Keratinocyte (primary cell): ENCODE measurements around the gene MYH9. TPM values are rescaled to one million over a fixed set of nuclear protein-coding genes. Genes with fewer than 3 reads are reported as not detected.

ENCODE experiments used
- DNase-seq: peaks from one replicate; pipeline ENCODE4 v3.0.0-alpha.2; 2011; ENCODE audit warnings: low read depth, missing footprints, low spot score
- FAIRE-seq: peaks from 2 replicates; lab custom pipeline; 2011; peaks lifted over from hg19 to GRCh38; lab: Jason Lieb, UNC
- H2AFZ ChIP-seq: 2 replicates; pipeline ENCODE4 v1.6.0; 2012; ENCODE audit warnings: low read length, control low read depth, inconsistent platforms; ENCODE audit not compliant: control insufficient read depth
- H3K27ac ChIP-seq: 2 replicates; pipeline ENCODE4 v1.5.1; 2011; ENCODE audit warnings: low read length; ENCODE audit not compliant: control insufficient read depth, insufficient read depth
- H3K27me3 ChIP-seq: 3 replicates; pipeline ENCODE4 v1.6.0; 2011; ENCODE audit warnings: low read length; ENCODE audit not compliant: control insufficient read depth, insufficient read depth; ENCODE audit errors: extremely low read depth
- H3K36me3 ChIP-seq, 2 experiments: 2 replicates in 1 of 2; 3 replicates in 1 of 2; pipeline ENCODE4 v1.5.1; 2011; ENCODE audit warnings: low read length in 2 of 2, mild to moderate bottlenecking in 1 of 2; ENCODE audit not compliant: control insufficient read depth in 2 of 2, insufficient read depth in 2 of 2; ENCODE audit errors: extremely low read depth in 1 of 2
- H3K4me1 ChIP-seq: 3 replicates; pipeline ENCODE4 v1.5.1; 2011; ENCODE audit warnings: low read length; ENCODE audit not compliant: control insufficient read depth, insufficient read depth; ENCODE audit errors: extremely low read depth
- H3K4me2 ChIP-seq: 3 replicates; pipeline ENCODE4 v1.6.0; 2011; ENCODE audit warnings: low read depth, low read length; ENCODE audit not compliant: control insufficient read depth, insufficient read depth; ENCODE audit errors: extremely low read depth
- H3K4me3 ChIP-seq, 3 experiments: fragments of 200-600 bp in 1 of 3; sonication (generic) in 1 of 3; 2 replicates in 2 of 3; 3 replicates in 1 of 3; pipeline ENCODE4 v1.5.1; 2011 to 2016; ENCODE audit warnings: low read length in 3 of 3, mild to moderate bottlenecking in 3 of 3, control low read depth in 2 of 3, inconsistent platforms in 1 of 3, low read depth in 1 of 3, mixed read lengths in 1 of 3, mixed run types in 1 of 3, moderate library complexity in 1 of 3; ENCODE audit not compliant: control insufficient read depth in 2 of 3, insufficient read depth in 2 of 3; ENCODE audit errors: extremely low read depth in 1 of 3
- H3K79me2 ChIP-seq: 2 replicates; pipeline ENCODE4 v1.6.0; 2012; ENCODE audit warnings: low read length; ENCODE audit not compliant: control insufficient read depth, insufficient read depth
- H3K9ac ChIP-seq: 3 replicates; pipeline ENCODE4 v1.6.0; 2011; ENCODE audit warnings: low read length; ENCODE audit not compliant: control insufficient read depth, insufficient read depth; ENCODE audit errors: extremely low read depth
- H3K9me1 ChIP-seq: 3 replicates; pipeline ENCODE4 v1.6.0; 2011; ENCODE audit warnings: low read length; ENCODE audit not compliant: control insufficient read depth, insufficient read depth; ENCODE audit errors: extremely low read depth
- H3K9me3 ChIP-seq: 2 replicates; pipeline ENCODE4 v1.5.1; 2012; ENCODE audit warnings: low read depth, low read length; ENCODE audit not compliant: control insufficient read depth
- H4K20me1 ChIP-seq: 3 replicates; pipeline ENCODE4 v1.6.0; 2011; ENCODE audit warnings: low read length; ENCODE audit not compliant: control insufficient read depth, insufficient read depth; ENCODE audit errors: extremely low read depth
- EZH2 ChIP-seq: IDR thresholded peaks from one replicate; pipeline ENCODE4 v1.6.1; 2012; ENCODE audit warnings: inconsistent platforms, mild to moderate bottlenecking, low read length, moderate library complexity
- dilution Hi-C: fragments of 300-500 bp; cut with MboI; formaldehyde crosslinking; loops from one replicate; pipeline ENCODE4 v1.7.0; 2020; ENCODE audit warnings: low sequenced_read_pairs; ENCODE audit not compliant: extremely low pct_ligation_motif_present
- polyA plus RNA-seq, 5 experiments: library from polyadenylated mRNA; depleted of rRNA in 3 of 5; stranded (reverse) in 3 of 5; stranded (forward) in 1 of 5; unstranded in 1 of 5; fragments of >200 nt; gene quantifications; 1 replicate in 1 of 5; 2 replicates in 3 of 5; 3 replicates in 1 of 5; pipeline versions ENCODE4 v1.2.1 to v1.2.3, GENCODE V29; 2011 to 2012; ENCODE audit warnings: missing spikeins in 2 of 5, low read depth in 1 of 5, low replicate concordance in 1 of 5
- TF ChIP-seq, protein P1 (sequence below), 3 experiments: IDR thresholded peaks in 1 of 3; conservative IDR thresholded peaks in 1 of 3; optimal IDR thresholded peaks in 1 of 3; 2 replicates in 2 of 3; 3 replicates in 1 of 3; pipeline versions ENCODE3 to v1.5.1; 2011; ENCODE audit warnings: low read length in 3 of 3, mild to moderate bottlenecking in 3 of 3, moderate library complexity in 2 of 3, control low read depth in 1 of 3, inconsistent platforms in 1 of 3; ENCODE audit not compliant: insufficient read depth in 2 of 3; ENCODE audit errors: extremely low read depth in 1 of 3

The MYH9 gene
- polyA plus RNA-seq, 1 donor (not counting 4 experiments of a cell fraction or from before 2014, with no cell fraction given), result 351 TPM

DNA sequence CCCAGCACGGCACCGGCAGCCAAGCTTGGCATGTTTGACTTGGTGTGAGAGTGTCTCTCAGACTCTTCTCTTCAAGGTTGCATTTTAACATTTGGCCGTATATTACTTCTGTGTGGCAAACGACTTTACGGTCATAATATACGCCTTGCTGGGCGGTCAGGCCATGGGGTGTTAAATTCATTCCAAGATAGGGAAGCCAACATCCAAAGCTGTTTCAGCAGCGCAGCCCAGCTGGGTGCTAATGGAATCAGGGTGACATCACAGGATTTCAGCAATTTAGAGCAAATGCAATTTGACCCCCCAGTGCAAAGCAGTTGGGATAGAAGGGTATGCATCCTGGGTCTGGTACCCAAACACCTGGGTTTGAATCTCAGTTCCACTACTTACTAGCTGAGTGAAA is 16.7 kb upstream of the MYH9 start:
- H3K79me2 ChIP-seq, result no peaks in the 10 kb centered on the region
- H3K9ac ChIP-seq, result no peak overlapping the region
- H3K4me3 ChIP-seq, result no peak overlapping the region
- H3K9me1 ChIP-seq, result no peaks in the 10 kb centered on the region
- TF ChIP-seq EZH2, result no peak
- TF ChIP-seq, protein P1, sequence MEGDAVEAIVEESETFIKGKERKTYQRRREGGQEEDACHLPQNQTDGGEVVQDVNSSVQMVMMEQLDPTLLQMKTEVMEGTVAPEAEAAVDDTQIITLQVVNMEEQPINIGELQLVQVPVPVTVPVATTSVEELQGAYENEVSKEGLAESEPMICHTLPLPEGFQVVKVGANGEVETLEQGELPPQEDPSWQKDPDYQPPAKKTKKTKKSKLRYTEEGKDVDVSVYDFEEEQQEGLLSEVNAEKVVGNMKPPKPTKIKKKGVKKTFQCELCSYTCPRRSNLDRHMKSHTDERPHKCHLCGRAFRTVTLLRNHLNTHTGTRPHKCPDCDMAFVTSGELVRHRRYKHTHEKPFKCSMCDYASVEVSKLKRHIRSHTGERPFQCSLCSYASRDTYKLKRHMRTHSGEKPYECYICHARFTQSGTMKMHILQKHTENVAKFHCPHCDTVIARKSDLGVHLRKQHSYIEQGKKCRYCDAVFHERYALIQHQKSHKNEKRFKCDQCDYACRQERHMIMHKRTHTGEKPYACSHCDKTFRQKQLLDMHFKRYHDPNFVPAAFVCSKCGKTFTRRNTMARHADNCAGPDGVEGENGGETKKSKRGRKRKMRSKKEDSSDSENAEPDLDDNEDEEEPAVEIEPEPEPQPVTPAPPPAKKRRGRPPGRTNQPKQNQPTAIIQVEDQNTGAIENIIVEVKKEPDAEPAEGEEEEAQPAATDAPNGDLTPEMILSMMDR (optimal IDR thresholded peaks at IDR 0.05 in 1 of 3, IDR thresholded peaks at IDR 0.05 in 1 of 3, conservative IDR thresholded peaks at IDR 0.05 in 1 of 3; ENCODE audit: extremely low read depth in 1 of 3, insufficient read depth in 2 of 3, low read length in 3 of 3), result no peak
- dilution Hi-C loops, result no loop called here
- no peaks in the 10 kb centered on the region for H3K9me3 ChIP-seq
- FAIRE-seq, result no peak
- H3K36me3 ChIP-seq, result no peaks in the 10 kb centered on the region
- no peak overlapping the region for H3K4me2 ChIP-seq
- no peak overlapping the region for H3K27ac ChIP-seq
- H2AFZ ChIP-seq, result no peak overlapping the region
- no peaks in the 10 kb centered on the region for H3K27me3 ChIP-seq
- no peak for DNase-seq
- no peaks in the 10 kb centered on the region for H4K20me1 ChIP-seq
- H3K4me1 ChIP-seq, result peaks cover 15% of the 10 kb centered on the region

DNA sequence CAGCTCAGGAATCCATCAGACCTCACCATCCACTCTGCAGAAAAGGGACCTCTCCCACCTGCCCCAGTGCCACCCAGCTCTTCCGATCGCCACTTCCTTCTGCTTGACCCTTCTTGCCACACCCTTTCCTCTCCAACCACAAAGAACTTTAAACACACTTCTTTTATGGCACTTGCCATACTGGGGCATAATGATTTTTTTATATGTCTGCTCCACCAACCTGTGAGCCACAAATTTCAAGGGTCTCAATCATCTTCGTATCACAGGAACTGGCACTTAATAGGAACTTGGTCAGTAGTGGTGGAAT is 11.7 kb upstream of the MYH9 start:
- peaks cover 50% of the 10 kb centered on the region for H3K4me1 ChIP-seq

More for the DNA sequence above, 11.7 kb upstream of the MYH9 start:
- H4K20me1 ChIP-seq, result no peaks in the 10 kb centered on the region
- no peak overlapping the region for H2AFZ ChIP-seq
- DNase-seq, result no peak
- H3K36me3 ChIP-seq, result no peaks in the 10 kb centered on the region
- dilution Hi-C loops, result no loop called here
- H3K9me3 ChIP-seq, result no peaks in the 10 kb centered on the region
- peak overlapping the region; percentile 25 for H3K9ac ChIP-seq
- H3K79me2 ChIP-seq, result peaks cover under 1% of the 10 kb centered on the region
- no peak for FAIRE-seq
- H3K4me2 ChIP-seq, result peak overlapping the region; percentile 35
- no peaks in the 10 kb centered on the region for H3K27me3 ChIP-seq
- TF ChIP-seq, protein P1 (optimal IDR thresholded peaks at IDR 0.05 in 1 of 3, IDR thresholded peaks at IDR 0.05 in 1 of 3, conservative IDR thresholded peaks at IDR 0.05 in 1 of 3; ENCODE audit: extremely low read depth in 1 of 3, insufficient read depth in 2 of 3, low read length in 3 of 3), result no peak
- no peak for TF ChIP-seq EZH2
- H3K27ac ChIP-seq, result peak overlapping the region; percentile 67
- H3K4me3 ChIP-seq, result no peak overlapping the region
- no peaks in the 10 kb centered on the region for H3K9me1 ChIP-seq
